Breast epithelium (tissue), 3 donors: ENCODE measurements around the gene SP1.

ENCODE experiments used
- CTCF ChIP-seq, 3 donors: fragments of 450-650 bp; IDR thresholded peaks; one replicate each; pipeline ENCODE4 v1.5.1; 2016 to 2017; ENCODE audit warnings: antibody characterized with exemption in 3 of 3, mild to moderate bottlenecking in 3 of 3, moderate library complexity in 3 of 3
- POLR2AphosphoS5 ChIP-seq, 3 donors: sonication (generic); formaldehyde crosslinking; IDR thresholded peaks; one replicate each; pipeline ENCODE4 v1.6.1; 2017; ENCODE audit warnings: antibody characterized with exemption in 3 of 3

GRCh38 chr12:53450936-53451335 lies 71.0 kb downstream of the SP1 start:
- TF ChIP-seq CTCF (IDR thresholded peaks at IDR 0.05): no peak
- TF ChIP-seq POLR2AphosphoS5 (IDR thresholded peaks at IDR 0.05): no peak
